Immature natural killer cell (primary cell): ENCODE results near the gene LSMEM2. TPM values are rescaled to one million over a fixed set of nuclear protein-coding genes. Genes with fewer than 3 reads are reported as not detected.

ENCODE experiments used
- DNase-seq, 3 donors: peaks; one replicate each; pipeline ENCODE4 v3.0.0; 2022; ENCODE audit warnings: mixed read lengths in 1 of 3
- H3K27ac Mint-ChIP-seq, 6 donors: one replicate each; pipeline ENCODE4 v1.8.0; 2020; ENCODE audit warnings: mixed read lengths in 6 of 6, mild to moderate bottlenecking in 5 of 6, inconsistent platforms in 4 of 6, moderate library complexity in 3 of 6
- H3K27me3 Mint-ChIP-seq, 3 donors: one replicate each; pipeline ENCODE4 v1.8.0; 2020 to 2021; ENCODE audit warnings: low read depth in 3 of 3, mild to moderate bottlenecking in 3 of 3, mixed read lengths in 3 of 3, moderate library complexity in 3 of 3, inconsistent platforms in 1 of 3
- H3K36me3 Mint-ChIP-seq, 3 donors: one replicate each; pipeline ENCODE4 v1.8.0; 2020; ENCODE audit warnings: mixed read lengths in 3 of 3, inconsistent platforms in 2 of 3, mild to moderate bottlenecking in 2 of 3
- H3K4me1 Mint-ChIP-seq, 2 donors: one replicate each; pipeline ENCODE4 v1.8.0; 2020; ENCODE audit warnings: inconsistent platforms in 2 of 2, mild to moderate bottlenecking in 2 of 2, mixed read lengths in 2 of 2, moderate library complexity in 1 of 2
- H3K4me3 Mint-ChIP-seq, 5 donors: one replicate each; pipeline ENCODE4 v1.8.0; 2020; ENCODE audit warnings: mild to moderate bottlenecking in 5 of 5, mixed read lengths in 5 of 5, inconsistent platforms in 3 of 5, moderate library complexity in 3 of 5
- H3K9me3 Mint-ChIP-seq, 6 donors: one replicate each; pipeline ENCODE4 v1.8.0; 2020; ENCODE audit warnings: mild to moderate bottlenecking in 6 of 6, mixed read lengths in 6 of 6, inconsistent platforms in 4 of 6, moderate library complexity in 3 of 6
- polyA plus RNA-seq, 3 donors: library from polyadenylated mRNA; unstranded; fragments of 300-500 nt; fragmentation: Illumina TruSeq; gene quantifications; one replicate each; pipeline ENCODE4 v1.2.3, GENCODE V29; 2021

LSMEM2 gene
- polyA plus RNA-seq, 3 donors from 2014 or later: not detected

DNA sequence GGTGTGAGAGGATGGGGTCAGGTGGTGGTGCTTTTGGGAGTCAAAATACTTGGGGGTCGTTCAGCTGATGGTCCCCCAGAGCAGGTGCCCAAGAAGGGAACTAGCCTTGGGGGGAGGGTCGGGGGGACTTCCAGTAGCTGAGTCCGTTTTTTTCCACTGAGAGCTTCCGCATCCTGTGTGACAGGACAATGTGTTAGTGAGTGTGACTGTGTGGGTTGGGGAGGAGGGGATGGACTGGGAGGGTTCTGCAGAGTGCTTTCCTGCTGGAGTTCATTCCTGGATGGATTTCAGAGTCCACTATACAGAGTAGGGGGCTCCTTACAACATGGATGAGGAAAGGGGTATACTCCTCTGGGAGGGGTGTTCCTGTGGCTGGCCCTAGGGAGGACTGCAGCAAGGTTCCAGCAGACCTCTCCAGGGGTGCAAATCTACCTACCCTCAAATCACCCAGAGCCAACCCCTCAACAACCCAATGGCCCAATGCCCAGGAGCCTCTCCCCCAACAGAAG, 44.3 kb downstream of the LSMEM2 start:
- H3K36me3 Mint-ChIP-seq: no peaks in the 10 kb centered on the region
- no peaks in the 10 kb centered on the region for H3K9me3 Mint-ChIP-seq
- H3K27ac Mint-ChIP-seq: peak overlapping the region in 5 of 6 donors; percentile 5 to 75 (median 59)
- peaks cover 47 to 53% of the 10 kb centered on the region in 2 donors for H3K4me1 Mint-ChIP-seq
- H3K27me3 Mint-ChIP-seq: peaks cover 0 to 5% (median 0%) of the 10 kb centered on the region in 3 donors
- peak overlapping the region in 3 of 5 donors; percentile 39 to 62 (median 58) for H3K4me3 Mint-ChIP-seq
- no peak for DNase-seq

DNA sequence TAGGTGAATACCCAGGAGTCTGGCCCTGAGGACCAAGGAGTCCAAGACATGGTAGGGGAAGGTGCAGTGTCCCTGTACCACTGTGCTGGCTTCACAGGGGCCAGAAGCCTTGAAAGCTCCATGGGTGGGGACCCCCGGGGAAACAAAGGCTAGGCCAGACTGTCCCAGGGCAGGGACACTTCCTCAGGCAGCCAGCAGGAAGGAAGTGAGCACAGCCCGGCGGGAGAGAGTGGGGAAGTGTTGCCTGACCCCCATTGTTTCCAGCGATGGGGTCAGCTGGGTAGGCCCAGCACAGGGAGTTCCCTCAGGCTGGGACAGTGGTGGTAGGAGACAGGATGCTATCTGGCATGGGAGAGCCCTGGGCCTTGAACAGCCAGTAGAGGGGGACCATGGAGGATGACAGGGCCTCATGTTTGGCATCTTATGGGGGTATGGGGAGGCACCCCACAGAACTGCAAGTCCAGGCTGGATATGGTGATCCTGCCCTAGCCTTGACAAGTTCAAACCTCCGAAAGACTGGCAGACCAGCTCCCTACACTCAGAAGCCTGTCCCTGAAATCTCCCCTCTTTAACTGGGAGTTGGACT, 44.8 kb downstream of the LSMEM2 start:
- H3K4me3 Mint-ChIP-seq: no peak overlapping the region
- no peaks in the 10 kb centered on the region for H3K9me3 Mint-ChIP-seq
- peaks cover 47 to 53% of the 10 kb centered on the region in 2 donors for H3K4me1 Mint-ChIP-seq
- peak overlapping the region in 4 of 6 donors; percentile 18 to 75 (median 49) for H3K27ac Mint-ChIP-seq
- H3K27me3 Mint-ChIP-seq: peaks cover 0 to 5% (median 2%) of the 10 kb centered on the region in 3 donors
- no peak for DNase-seq
- H3K36me3 Mint-ChIP-seq: no peaks in the 10 kb centered on the region

DNA sequence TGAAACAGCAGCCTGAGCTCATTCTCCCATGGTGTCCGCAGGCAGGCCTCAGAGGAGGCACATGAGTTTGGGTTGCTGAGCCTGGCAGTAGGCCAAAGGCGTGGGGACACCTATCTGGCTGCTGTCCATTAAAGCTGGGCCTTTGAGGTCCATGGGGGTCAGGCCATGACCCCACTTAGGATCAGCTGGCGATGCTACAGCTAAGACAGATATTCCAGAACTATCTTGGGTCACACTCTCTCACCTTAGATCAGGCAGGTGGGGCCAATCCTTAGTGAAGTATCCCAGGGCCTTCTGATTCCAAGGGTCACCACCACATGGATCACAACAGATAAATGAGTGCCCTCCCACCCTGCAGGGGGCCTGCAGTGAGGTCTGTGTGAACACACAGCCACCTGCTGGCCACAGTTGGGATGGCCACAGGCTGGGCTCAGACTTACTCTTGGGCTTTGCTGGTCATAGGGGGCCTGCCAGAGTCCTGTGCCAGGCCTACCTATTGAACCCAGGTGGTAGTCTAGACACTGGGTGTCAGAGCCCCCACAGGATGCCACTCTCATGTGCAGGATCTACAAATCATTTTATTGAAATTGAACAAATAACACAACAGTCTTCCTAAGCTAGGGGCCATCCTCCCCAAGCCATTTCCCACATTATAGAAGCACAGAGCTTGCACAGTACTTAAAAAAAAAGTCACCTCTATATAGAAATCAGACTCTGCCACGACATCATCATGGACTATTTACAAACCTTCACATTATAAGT, 45.6 kb downstream of the LSMEM2 start:
- Mint-ChIP-seq H3K27me3 (peaks cover 0 to 10% (median 2%) of the 10 kb centered on the region in 3 donors), H3K27ac (peak overlapping the region; percentile 36 to 88 (median 71)), H3K4me1 (peaks cover 39 to 46% of the 10 kb centered on the region in 2 donors), H3K9me3 (no peaks in the 10 kb centered on the region), H3K36me3 (no peaks in the 10 kb centered on the region), H3K4me3 (peak overlapping the region in 2 of 5 donors; percentile 2 to 40)
- peak; percentile 47 to 56 (median 56) for DNase-seq

DNA sequence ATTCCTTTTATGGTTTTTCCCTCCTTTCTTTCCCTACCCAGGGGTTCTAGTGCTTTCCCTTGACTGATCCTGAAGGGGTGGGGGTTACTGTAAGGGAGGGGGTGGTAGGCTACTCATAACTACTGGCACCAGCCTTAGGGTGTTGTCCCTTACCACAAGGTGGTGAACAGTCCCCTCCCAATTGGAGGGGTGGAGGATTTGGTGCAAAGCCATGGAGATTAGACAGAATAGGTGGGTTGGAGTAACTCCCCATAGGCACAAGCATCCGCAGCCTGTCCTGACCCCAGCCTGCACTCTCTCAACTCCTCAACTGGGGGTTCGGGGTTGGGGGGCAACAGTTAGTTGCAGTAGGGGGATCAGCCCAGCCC, 46.2 kb downstream of the LSMEM2 start:
- Mint-ChIP-seq H3K4me1 (peaks cover 35 to 40% of the 10 kb centered on the region in 2 donors), H3K27ac (peak overlapping the region in 5 of 6 donors; percentile 43 to 88 (median 62))

DNA sequence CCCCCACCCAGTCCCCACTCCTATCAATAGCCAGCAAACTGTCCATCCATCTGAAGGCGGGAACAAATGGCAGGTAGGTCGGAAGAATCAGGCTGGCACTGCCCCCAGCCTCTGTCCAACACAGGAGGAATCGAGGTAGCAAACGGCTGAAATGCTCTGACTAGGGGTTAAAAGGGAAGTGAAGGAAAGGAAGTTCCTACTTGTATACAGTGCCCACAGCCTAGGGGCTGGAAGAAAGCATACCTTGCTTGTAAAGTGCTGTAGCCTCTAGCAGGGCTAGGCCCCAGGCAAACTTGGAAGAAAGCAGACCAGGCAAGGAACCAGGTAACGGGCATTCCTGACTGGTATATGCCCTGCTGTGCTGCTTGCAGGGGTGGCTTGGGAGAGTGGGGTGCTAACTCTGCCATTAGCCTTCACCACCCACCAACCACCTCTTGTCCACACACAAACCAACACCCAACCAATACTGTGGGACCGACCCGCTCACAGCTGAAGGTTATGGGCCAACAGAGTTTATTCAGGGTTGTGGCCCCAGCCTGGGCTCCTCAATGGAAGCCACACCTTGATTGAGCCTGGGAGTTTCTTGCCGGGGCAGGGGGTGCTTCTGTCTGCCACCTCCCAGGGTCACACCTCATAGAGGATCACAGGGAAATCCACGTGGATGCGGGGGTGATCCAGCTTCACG, 46.8 kb downstream of the LSMEM2 start:
- Mint-ChIP-seq H3K27ac (peak overlapping the region in 2 of 6 donors; percentile 53 to 62), H3K27me3 (peaks cover 0 to 10% (median 2%) of the 10 kb centered on the region in 3 donors), H3K4me1 (peaks cover 32 to 35% of the 10 kb centered on the region in 2 donors), H3K36me3 (peaks cover 0 to 2% (median 0%) of the 10 kb centered on the region in 3 donors), H3K9me3 (no peaks in the 10 kb centered on the region), H3K4me3 (peak overlapping the region in 1 of 5 donors; percentile 21)
- no peak for DNase-seq

More for the DNA sequence above, 46.2 kb downstream of the LSMEM2 start:
- Mint-ChIP-seq H3K27me3 (peaks cover 0 to 10% (median 2%) of the 10 kb centered on the region in 3 donors), H3K9me3 (no peaks in the 10 kb centered on the region), H3K36me3 (no peaks in the 10 kb centered on the region), H3K4me3 (no peak overlapping the region)
- DNase-seq: no peak

DNA sequence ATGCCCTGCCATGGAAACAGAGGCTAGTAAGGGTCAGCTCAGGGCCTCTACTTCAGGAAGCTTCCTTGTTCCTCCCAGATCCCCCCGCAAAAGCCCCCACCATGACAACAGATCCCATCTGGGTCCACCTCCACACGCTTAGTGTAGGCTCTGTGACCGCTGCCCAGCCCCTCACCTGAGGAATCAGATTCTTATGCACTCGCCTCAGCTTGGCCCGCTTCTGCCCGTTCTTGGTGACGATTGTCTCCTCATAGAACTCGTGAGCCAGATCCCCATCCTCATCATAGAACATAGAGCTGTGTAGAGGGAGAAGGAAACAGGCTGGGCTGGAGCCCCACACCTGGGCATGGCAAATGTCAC, 47.3 kb downstream of the LSMEM2 start:
- Mint-ChIP-seq H3K4me3 (peak overlapping the region; percentile 21 to 95 (median 41)), H3K4me1 (peaks cover 31 to 33% of the 10 kb centered on the region in 2 donors), H3K27me3 (peaks cover 0 to 8% (median 2%) of the 10 kb centered on the region in 3 donors), H3K27ac (peak overlapping the region in 1 of 6 donors; percentile 30), H3K9me3 (no peaks in the 10 kb centered on the region), H3K36me3 (peaks cover 0 to 4% (median 0%) of the 10 kb centered on the region in 3 donors)
- no peak for DNase-seq

DNA sequence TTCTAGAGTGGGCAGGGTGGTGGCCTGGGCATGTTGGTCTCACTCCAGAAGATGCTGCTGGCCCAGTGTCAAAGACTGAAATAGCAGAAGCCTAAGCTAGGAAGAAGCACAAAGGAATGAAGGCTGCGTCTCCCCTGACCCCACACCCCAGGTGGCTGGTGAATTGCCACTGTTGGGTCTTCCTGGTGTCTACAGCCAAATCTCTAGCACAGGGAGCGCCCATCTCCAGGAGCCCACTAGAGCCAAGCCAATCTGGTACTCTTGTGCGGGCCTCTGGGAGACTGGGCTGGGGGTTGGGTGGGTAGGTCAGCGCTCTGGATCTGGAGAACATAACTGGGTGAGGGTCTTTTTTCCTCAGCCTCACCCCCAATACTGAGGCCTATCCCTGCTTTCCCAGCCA, 48.2 kb downstream of the LSMEM2 start:
- Mint-ChIP-seq H3K27me3 (peaks cover 0 to 8% (median 2%) of the 10 kb centered on the region in 3 donors), H3K4me1 (peaks cover 35 to 41% of the 10 kb centered on the region in 2 donors), H3K9me3 (no peaks in the 10 kb centered on the region), H3K27ac (peak overlapping the region; percentile 79 to 91 (median 82)), H3K4me3 (peak overlapping the region; percentile 84 to 98 (median 94)), H3K36me3 (peaks cover 0 to 7% (median 0%) of the 10 kb centered on the region in 3 donors)
- DNase-seq: no peak

DNA sequence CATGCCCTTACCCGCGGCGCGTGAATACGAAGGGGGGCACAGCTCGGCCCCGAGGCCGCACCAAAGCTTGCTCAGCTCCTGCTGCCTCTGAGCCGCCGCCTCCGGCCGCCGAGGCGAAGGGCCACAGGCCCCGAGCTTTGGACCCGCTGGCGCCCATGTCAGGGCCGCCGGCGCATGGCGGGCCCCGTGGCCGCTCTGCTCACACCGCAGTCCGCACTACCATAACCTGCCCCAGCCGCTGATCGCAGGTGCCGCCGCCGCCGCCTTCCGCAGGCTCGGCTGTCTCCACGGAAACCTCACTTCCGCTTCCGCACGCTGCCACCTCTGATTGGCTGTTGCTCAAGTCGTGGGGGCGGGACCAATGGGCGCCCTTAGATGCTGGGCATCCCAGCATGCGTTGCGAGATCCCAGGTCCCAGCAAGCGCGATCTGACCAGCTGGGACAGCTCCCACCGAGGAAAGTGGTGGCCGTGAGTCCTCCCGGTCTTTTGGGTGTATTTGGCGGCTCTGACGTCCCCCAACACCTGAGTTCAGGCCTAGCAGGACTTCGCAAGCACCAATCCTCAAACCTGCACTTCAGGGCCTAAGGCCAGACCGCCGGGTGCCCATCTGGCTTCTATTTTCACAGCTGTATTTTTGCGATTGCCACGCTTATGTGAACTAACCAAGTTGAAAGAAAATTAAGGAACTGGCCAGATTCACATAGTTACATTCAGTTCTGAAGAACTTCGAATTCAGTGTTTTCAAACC, 49.2 kb downstream of the LSMEM2 start, which contains the start of gene TUSC2:
TSS of gene TUSC2 (minus strand) at position 281 of the 749 bp plus-strand sequence. CDS start at position 157, 124 bp downstream.
- H3K36me3 Mint-ChIP-seq: peaks cover 0 to 9% (median 0%) of the 10 kb centered on the region in 3 donors
- no peaks in the 10 kb centered on the region for H3K9me3 Mint-ChIP-seq
- H3K27ac Mint-ChIP-seq: peak within 1 kb of the TSS; percentile 89 to 96 (median 92)
- H3K27me3 Mint-ChIP-seq: peaks cover 0 to 8% (median 2%) of the 10 kb centered on the region in 3 donors
- peak within 1 kb of the TSS; percentile 84 to 98 (median 94) for H3K4me3 Mint-ChIP-seq
- DNase-seq: peak; percentile 93 to 94 (median 93)
- H3K4me1 Mint-ChIP-seq: peaks cover 42 to 49% of the 10 kb centered on the region in 2 donors

DNA sequence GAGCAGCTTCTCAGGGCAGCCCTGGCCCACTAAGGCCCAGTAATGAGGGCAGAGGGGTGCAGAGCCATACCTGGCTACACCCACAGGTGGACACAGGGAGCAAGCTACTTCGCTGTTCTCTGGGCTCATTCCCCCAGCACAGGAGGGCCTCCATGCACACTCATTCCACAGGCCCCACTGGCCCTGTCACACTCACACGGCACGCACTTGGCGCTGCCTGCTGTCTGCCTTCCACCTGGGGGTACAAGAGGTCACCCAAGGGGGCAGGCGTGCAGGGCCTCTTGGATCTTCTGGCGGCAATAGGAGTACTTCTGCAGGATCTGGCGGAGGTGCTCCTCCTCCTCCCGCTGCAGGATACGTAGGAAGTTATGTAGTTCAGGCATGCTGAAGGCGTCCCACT, 51.4 kb downstream of the LSMEM2 start:
- Mint-ChIP-seq H3K27ac (peak overlapping the region in 4 of 6 donors; percentile 55 to 73 (median 66)), H3K4me1 (peaks cover 55 to 57% of the 10 kb centered on the region in 2 donors), H3K36me3 (peaks cover 0 to 13% (median 4%) of the 10 kb centered on the region in 3 donors), H3K27me3 (peaks cover 0 to 9% (median 2%) of the 10 kb centered on the region in 3 donors), H3K9me3 (no peaks in the 10 kb centered on the region), H3K4me3 (no peak overlapping the region)
- DNase-seq: no peak

DNA sequence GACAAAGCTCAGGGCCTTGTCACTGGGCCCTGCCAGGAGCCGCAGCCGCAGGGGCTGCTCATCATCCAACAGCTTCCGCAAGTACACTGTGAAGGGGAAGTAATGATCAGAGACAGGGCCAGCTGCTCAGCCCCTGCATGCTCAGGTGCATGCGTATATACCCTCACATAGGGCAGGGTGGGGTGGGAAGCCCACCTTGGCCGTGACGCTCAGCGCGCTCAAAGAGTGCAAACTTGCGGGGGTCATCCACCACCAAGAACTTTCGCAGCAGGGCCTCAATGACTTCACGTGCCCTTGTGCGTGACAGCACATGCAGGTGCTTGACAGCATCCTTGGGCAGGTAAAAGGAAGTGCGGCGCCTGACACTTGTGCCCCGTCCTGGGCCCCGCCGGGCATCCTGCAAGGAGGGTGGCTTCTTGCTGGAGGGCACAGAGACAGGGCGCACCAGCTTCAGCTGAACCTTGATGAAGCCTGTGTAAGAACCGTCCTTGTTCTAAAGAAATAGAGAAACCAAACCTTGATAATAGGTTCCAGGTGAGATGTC, 52.5 kb downstream of the LSMEM2 start:
- H3K27ac Mint-ChIP-seq: peak overlapping the region in 5 of 6 donors; percentile 32 to 95 (median 73)
- H3K4me1 Mint-ChIP-seq: peaks cover 65 to 66% of the 10 kb centered on the region in 2 donors
- peaks cover 0 to 10% (median 4%) of the 10 kb centered on the region in 3 donors for H3K27me3 Mint-ChIP-seq
- peaks cover 1 to 15% (median 5%) of the 10 kb centered on the region in 3 donors for H3K36me3 Mint-ChIP-seq
- no peaks in the 10 kb centered on the region for H3K9me3 Mint-ChIP-seq
- H3K4me3 Mint-ChIP-seq: no peak overlapping the region
- no peak for DNase-seq

DNA sequence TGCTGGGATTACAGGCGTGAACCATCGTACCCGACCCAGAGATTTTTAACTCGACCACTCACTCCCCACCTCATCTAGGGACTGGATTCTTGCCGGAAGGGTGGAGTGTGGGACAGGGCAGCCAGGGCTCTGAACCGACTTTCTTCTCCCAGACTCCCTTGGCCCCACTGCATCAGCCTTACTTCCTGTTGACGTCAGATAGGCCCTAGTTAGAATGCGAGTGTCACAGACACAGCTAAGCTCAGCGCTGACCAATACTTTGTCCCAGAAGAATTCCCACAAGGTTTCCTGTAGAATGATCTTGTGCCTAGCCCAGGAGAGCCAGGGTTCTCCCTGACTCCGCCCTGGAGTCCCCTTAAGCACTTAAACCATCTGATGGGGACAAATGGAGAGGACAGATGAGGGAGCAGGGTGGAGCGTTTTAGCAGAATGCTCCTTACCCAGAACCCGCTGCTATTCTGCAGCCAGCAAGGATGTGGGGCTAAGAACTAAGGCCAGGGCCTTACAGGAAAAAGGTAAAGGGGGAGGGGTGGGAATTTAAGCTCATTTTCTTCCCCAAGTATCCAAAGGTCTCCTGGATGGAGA, 54.9 kb downstream of the LSMEM2 start:
- H3K36me3 Mint-ChIP-seq: peaks cover 11 to 18% (median 11%) of the 10 kb centered on the region in 3 donors
- no peaks in the 10 kb centered on the region for H3K9me3 Mint-ChIP-seq
- DNase-seq: peak in 1 of 3 donors; percentile 27
- H3K27ac Mint-ChIP-seq: peak overlapping the region; percentile 93 to 97 (median 95)
- H3K4me1 Mint-ChIP-seq: peaks cover 61 to 62% of the 10 kb centered on the region in 2 donors
- peaks cover 7 to 21% (median 17%) of the 10 kb centered on the region in 3 donors for H3K27me3 Mint-ChIP-seq
- peak overlapping the region; percentile 50 to 67 (median 62) for H3K4me3 Mint-ChIP-seq
